Ishikawa (cell line): ENCODE measurements around the gene FOXN3.

ENCODE experiments used
- CEBPB ChIP-seq: IDR thresholded peaks from 2 replicates; pipeline ENCODE4 v1.6.1; 2012
- CREB1 ChIP-seq: IDR thresholded peaks from 2 replicates; pipeline ENCODE4 v1.6.1; 2012; ENCODE audit warnings: low read depth
- EGR1 ChIP-seq: IDR thresholded peaks from 2 replicates; pipeline ENCODE4 v1.6.1; 2012
- EP300 ChIP-seq: IDR thresholded peaks from 2 replicates; pipeline ENCODE4 v1.6.1; 2012; ENCODE audit warnings: borderline replicate concordance
- FOXM1 ChIP-seq: IDR thresholded peaks from 2 replicates; pipeline ENCODE4 v1.6.1; 2012; ENCODE audit warnings: low read depth, borderline replicate concordance
- NFIC ChIP-seq: IDR thresholded peaks from 2 replicates; pipeline ENCODE4 v1.6.1; 2012
- RAD21 ChIP-seq: IDR thresholded peaks from 2 replicates; pipeline ENCODE4 v1.6.1; 2012; ENCODE audit warnings: low read depth
- TAF1 ChIP-seq: IDR thresholded peaks from 2 replicates; pipeline ENCODE4 v1.6.1; 2012; ENCODE audit warnings: low read depth, mild to moderate bottlenecking
- TCF12 ChIP-seq: IDR thresholded peaks from 2 replicates; pipeline ENCODE4 v1.6.1; 2012; ENCODE audit warnings: low read depth
- TEAD4 ChIP-seq: IDR thresholded peaks from 2 replicates; pipeline ENCODE4 v1.6.1; 2012
- YY1 ChIP-seq: IDR thresholded peaks from 2 replicates; pipeline ENCODE4 v1.6.1; 2012; ENCODE audit warnings: low read depth
- ZBTB7A ChIP-seq: IDR thresholded peaks from 2 replicates; pipeline ENCODE4 v1.6.1; 2012; ENCODE audit warnings: low read depth
- TF ChIP-seq, protein P1 (sequence below): IDR thresholded peaks from 2 replicates; pipeline ENCODE4 v1.6.1; 2012
- TF ChIP-seq, protein P2 (sequence below): IDR thresholded peaks from 2 replicates; pipeline ENCODE4 v1.6.1; 2012
- TF ChIP-seq, protein P3 (sequence below): IDR thresholded peaks from 2 replicates; pipeline ENCODE4 v1.6.1; 2012; ENCODE audit warnings: low read depth, mild to moderate bottlenecking

FOXN3 gene

DNA sequence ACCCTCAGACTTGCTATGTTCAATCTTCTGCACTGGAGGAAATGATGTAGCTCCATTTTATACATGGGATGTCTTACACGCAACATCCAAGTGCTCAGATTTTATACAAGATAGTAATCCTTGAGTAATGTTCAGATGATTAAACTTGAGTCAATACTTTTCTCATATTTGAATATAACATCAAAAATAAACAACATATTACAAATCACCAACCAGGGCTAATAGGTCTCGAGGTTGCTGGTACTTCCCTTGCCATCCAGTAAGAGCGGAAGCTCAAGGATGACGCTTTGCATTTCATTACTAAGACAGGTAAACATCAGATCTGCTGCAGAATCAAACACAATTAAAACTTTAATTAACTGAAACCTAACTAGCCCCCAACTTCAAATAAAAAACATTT is 97.3 kb downstream of the FOXN3 start:
- no peak for TF ChIP-seq TCF12
- no peak for TF ChIP-seq FOXM1
- no peak for TF ChIP-seq TEAD4
- TF ChIP-seq TAF1: no peak
- no peak for TF ChIP-seq YY1
- no peak for TF ChIP-seq RAD21
- no peak for TF ChIP-seq CEBPB
- TF ChIP-seq, protein P1, sequence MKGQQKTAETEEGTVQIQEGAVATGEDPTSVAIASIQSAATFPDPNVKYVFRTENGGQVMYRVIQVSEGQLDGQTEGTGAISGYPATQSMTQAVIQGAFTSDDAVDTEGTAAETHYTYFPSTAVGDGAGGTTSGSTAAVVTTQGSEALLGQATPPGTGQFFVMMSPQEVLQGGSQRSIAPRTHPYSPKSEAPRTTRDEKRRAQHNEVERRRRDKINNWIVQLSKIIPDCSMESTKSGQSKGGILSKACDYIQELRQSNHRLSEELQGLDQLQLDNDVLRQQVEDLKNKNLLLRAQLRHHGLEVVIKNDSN: no peak

DNA sequence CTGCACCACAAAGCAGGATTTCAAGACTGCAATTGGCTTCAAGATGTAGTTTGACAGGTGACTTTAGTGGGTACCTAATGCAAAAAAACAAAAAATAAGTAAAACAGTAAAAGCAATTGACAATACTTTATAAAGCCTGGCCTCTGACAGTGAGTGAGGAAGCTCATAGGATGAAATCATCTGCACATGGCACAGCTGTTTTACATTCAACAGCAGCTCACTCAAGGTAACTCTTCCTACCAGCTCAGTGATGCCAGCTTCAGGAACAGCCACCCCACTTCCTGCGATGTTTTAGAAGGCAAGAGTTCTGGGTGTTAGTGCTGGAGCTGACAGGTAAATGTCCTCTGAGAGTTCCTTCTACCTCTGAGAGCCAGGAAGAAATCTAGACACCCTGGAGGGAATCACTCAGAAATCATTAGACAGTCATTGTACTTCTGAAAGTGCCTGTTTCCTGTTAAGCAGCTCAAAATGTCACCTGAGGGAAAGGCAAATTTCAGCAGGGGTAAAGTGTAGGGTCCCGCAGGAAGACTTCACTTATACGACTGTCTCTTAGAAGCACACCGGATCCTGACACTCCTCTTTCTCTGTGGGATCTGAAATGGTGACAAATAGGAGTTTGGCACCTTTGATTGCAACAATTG is 99.9 kb downstream of the FOXN3 start:
- no peak for TF ChIP-seq EP300
- TF ChIP-seq YY1: no peak
- TF ChIP-seq TEAD4: no peak
- TF ChIP-seq TCF12: no peak
- TF ChIP-seq, protein P1: no peak
- TF ChIP-seq NFIC: no peak
- TF ChIP-seq RAD21: no peak
- TF ChIP-seq, protein P2, sequence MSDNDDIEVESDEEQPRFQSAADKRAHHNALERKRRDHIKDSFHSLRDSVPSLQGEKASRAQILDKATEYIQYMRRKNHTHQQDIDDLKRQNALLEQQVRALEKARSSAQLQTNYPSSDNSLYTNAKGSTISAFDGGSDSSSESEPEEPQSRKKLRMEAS: no peak
- TF ChIP-seq CREB1: no peak
- TF ChIP-seq TAF1: no peak
- no peak for TF ChIP-seq CEBPB
- TF ChIP-seq, protein P3, sequence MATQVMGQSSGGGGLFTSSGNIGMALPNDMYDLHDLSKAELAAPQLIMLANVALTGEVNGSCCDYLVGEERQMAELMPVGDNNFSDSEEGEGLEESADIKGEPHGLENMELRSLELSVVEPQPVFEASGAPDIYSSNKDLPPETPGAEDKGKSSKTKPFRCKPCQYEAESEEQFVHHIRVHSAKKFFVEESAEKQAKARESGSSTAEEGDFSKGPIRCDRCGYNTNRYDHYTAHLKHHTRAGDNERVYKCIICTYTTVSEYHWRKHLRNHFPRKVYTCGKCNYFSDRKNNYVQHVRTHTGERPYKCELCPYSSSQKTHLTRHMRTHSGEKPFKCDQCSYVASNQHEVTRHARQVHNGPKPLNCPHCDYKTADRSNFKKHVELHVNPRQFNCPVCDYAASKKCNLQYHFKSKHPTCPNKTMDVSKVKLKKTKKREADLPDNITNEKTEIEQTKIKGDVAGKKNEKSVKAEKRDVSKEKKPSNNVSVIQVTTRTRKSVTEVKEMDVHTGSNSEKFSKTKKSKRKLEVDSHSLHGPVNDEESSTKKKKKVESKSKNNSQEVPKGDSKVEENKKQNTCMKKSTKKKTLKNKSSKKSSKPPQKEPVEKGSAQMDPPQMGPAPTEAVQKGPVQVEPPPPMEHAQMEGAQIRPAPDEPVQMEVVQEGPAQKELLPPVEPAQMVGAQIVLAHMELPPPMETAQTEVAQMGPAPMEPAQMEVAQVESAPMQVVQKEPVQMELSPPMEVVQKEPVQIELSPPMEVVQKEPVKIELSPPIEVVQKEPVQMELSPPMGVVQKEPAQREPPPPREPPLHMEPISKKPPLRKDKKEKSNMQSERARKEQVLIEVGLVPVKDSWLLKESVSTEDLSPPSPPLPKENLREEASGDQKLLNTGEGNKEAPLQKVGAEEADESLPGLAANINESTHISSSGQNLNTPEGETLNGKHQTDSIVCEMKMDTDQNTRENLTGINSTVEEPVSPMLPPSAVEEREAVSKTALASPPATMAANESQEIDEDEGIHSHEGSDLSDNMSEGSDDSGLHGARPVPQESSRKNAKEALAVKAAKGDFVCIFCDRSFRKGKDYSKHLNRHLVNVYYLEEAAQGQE: no peak
- no peak for TF ChIP-seq EGR1
- no peak for TF ChIP-seq ZBTB7A
- TF ChIP-seq FOXM1: no peak

DNA sequence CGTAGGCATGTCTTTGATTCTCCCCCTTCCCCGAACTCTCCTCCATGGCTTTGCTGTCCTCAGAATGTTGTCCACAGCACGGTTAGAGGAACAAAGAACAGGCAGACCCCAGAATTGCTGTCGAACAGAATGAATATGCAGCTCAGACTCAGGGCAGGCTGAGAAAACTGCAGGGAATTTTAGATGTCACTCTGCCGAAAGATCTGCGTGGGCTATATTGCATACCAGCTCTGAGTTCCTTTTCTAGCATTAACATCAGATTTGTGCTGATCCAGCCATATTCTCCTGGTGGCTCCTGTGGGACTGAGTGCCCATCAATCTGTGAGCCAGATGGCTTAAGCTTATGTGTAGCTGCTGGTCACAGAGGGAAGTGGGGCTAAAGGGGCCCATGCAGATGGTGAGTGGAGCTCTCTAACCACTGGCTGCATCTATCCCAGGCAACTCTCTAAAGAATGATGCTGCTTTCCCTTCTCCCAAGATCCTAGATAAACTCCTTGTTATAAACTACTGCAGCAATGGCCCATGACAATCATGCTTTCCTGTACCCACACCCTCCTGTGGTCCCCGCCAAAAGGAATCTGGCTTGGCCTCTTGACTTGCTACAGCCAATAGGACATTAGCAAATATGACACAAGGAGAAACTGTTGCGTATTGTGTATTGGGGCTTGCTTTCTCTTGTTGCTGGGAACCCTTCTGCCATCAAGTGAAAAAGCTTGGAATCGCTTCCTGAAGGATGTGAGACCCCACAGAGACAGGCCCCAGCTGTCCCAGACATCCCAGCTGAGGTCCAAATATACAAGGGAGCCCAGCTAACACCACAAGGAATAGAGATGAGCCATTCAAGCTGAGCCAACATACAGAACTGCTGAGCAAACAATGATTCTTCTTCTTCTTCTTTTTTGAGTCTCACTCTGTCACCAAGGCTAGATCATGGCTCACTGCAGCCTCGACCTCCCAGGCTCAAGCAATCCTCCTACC is 101.3 kb downstream of the FOXN3 start:
- TF ChIP-seq YY1 (no peak), CREB1 (no peak), NFIC (no peak), TEAD4 (no peak), EP300 (no peak), TAF1 (no peak), ZBTB7A (no peak), FOXM1 (no peak), TCF12 (no peak), EGR1 (no peak), RAD21 (no peak)
- TF ChIP-seq, protein P1: no peak
- TF ChIP-seq, protein P2: no peak

DNA sequence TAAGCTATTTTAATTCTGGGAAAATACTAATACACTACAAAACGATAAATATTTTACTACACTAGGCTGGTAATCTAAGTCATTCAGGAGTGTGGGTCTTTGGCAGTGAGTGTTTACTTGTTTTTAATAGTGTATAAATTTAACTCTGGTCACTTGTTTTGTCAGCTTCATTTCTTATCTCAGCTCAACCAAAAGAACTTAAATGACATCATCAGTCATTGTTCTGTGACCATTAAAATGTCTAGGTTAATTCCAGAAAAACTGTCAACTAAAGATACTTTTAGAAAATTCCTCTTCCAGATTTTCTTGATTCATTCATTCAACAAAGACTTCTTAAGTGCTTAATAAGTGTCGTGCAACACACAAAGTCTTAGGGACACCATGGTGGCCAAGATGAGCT is 102.8 kb downstream of the FOXN3 start:
- TF ChIP-seq NFIC (no peak), CREB1 (no peak), EGR1 (no peak), RAD21 (no peak), FOXM1 (no peak), YY1 (no peak), TAF1 (no peak)
- TF ChIP-seq, protein P3: no peak

DNA sequence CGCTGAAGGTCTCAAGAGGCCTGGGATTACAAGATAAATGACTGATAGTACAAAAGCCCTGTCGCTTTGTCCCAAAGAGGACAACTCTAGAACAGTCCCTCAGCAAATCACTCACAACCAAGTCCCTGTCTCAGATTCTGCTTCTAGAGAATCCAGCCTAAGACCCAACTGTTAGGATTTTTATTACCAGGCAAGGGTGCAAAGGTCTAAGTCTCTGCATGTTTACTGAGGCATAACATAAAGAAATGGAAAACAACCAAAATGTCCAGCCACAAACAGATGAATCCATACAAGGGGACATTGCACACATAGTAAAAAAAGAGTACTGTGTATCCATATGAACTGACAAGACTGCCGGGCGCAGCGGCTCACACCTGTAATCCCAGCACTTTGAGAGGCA is 104.1 kb downstream of the FOXN3 start:
- no peak for TF ChIP-seq EP300
- TF ChIP-seq FOXM1: no peak
- no peak for TF ChIP-seq YY1
- no peak for TF ChIP-seq EGR1
- no peak for TF ChIP-seq TCF12
- TF ChIP-seq, protein P2: no peak
- TF ChIP-seq, protein P1: no peak
- no peak for TF ChIP-seq TEAD4
